GM21367 (cell line): Measurements from ENCODE around the gene NUTF2.

ENCODE experiments used
- ATAC-seq: cut with Tn5 transposase; IDR thresholded peaks from one replicate; pipeline ENCODE4 v1.9.1; 2021; ENCODE audit not compliant: unreplicated experiment

Gene NUTF2

GRCh38 chr16:67846320-67847063 is at the start of gene NUTF2:
TSS of gene NUTF2 (plus strand) at chr16:67846933. CDS start at chr16:67865131, 18,198 bp downstream.
- ATAC-seq, result peak; percentile 49

GRCh38 chr16:67800338-67800926 is 46.3 kb upstream of the NUTF2 start:
- ATAC-seq, result no peak

GRCh38 chr16:67801241-67801640 is 45.5 kb upstream of the NUTF2 start:
- ATAC-seq, result no peak

- ATAC-seq, result no peak
These were observed 44.9 kb upstream of the NUTF2 start for GRCh38 chr16:67801883-67802282.

GRCh38 chr16:67803894-67804293 is 42.8 kb upstream of the NUTF2 start:
- ATAC-seq, result no peak

- no peak for ATAC-seq
These were observed 41.7 kb upstream of the NUTF2 start for GRCh38 chr16:67804853-67805542.

- ATAC-seq, result no peak
These were observed 40.9 kb upstream of the NUTF2 start for GRCh38 chr16:67805718-67806427.

- peak; percentile 88 for ATAC-seq
These were observed 40.1 kb upstream of the NUTF2 start, which contains the start of the genes RANBP10 and TSNAXIP1 for GRCh38 chr16:67806428-67807147. TSS of gene RANBP10 (minus strand) at chr16:67806560. CDS start at chr16:67806536, 24 bp downstream. TSS of gene TSNAXIP1 (plus strand) at chr16:67806889. CDS start at chr16:67807150, 261 bp downstream.

- no peak for ATAC-seq
These were observed 39.5 kb upstream of the NUTF2 start for GRCh38 chr16:67807148-67807682.

GRCh38 chr16:67811899-67812298 is 34.8 kb upstream of the NUTF2 start:
- ATAC-seq, result no peak

GRCh38 chr16:67814567-67814966 is 32.2 kb upstream of the NUTF2 start:
- ATAC-seq, result no peak

GRCh38 chr16:67820608-67821259 is 26.0 kb upstream of the NUTF2 start:
- no peak for ATAC-seq

GRCh38 chr16:67822511-67822910 is 24.2 kb upstream of the NUTF2 start:
- ATAC-seq, result no peak

GRCh38 chr16:67825119-67825518 is 21.6 kb upstream of the NUTF2 start:
- no peak for ATAC-seq

GRCh38 chr16:67825906-67826305 is 20.8 kb upstream of the NUTF2 start:
- ATAC-seq, result no peak

GRCh38 chr16:67828651-67829050 is 18.1 kb upstream of the NUTF2 start:
- ATAC-seq, result no peak

GRCh38 chr16:67833030-67833414 is 13.7 kb upstream of the NUTF2 start:
- no peak for ATAC-seq

GRCh38 chr16:67833415-67834241 is 13.1 kb upstream of the NUTF2 start:
- ATAC-seq, result peak; percentile 95

- ATAC-seq, result no peak
These were observed 12.5 kb upstream of the NUTF2 start for GRCh38 chr16:67834242-67834614.
